ENCODE results near the gene VSIG2.

DNA sequence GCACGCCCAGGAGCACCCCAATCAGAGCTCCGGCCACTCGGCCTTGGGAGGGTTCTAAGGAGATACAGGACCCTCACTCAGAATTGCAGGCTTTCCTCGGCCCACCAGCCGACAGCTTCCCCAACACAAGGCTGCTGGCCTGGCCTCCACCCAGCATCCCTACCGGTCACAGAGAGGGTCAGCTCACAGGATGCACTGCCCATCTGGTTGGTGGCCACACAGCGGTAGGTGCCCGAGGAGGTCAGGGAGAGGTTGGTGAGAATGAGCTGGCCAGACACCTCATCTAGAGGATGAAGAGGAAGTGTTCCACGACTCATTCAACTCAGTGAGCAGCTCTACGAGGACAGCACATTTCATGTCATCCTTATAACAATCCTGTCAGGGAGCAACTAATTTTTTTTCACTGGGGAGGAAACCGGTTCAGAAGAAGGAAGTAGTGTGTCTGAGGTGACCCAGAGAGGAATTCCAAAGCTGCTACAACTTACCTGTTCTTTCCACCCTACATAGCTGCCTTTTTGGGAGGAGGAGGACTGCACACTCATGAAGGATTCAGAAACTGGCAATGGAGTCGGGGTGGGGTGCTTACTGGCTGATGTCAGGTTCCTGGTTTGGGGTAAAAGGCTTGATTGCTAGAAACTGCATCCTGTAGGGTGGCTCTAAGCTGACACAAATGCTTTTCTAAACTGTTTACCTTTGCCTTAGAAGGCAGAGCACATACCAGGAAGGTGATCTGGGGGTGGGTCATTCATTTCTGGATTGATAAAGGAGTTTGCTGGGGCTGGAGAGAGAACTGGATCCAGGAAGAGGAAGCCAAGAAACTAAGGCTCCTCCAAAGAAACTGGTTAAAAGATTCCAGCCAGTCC, 3.3 kb downstream of the VSIG2 start:
- TF ChIP-seq, protein P1, sequence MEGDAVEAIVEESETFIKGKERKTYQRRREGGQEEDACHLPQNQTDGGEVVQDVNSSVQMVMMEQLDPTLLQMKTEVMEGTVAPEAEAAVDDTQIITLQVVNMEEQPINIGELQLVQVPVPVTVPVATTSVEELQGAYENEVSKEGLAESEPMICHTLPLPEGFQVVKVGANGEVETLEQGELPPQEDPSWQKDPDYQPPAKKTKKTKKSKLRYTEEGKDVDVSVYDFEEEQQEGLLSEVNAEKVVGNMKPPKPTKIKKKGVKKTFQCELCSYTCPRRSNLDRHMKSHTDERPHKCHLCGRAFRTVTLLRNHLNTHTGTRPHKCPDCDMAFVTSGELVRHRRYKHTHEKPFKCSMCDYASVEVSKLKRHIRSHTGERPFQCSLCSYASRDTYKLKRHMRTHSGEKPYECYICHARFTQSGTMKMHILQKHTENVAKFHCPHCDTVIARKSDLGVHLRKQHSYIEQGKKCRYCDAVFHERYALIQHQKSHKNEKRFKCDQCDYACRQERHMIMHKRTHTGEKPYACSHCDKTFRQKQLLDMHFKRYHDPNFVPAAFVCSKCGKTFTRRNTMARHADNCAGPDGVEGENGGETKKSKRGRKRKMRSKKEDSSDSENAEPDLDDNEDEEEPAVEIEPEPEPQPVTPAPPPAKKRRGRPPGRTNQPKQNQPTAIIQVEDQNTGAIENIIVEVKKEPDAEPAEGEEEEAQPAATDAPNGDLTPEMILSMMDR (IDR thresholded peaks at IDR 0.05): no peak
- TF ChIP-seq POLR2A (IDR thresholded peaks at IDR 0.05): no peak

Data from uterus (tissue), 2 donors.